NCI-H2171 (cell line): Measurements from ENCODE around the gene TM7SF2.

Experiments used
- DNase-seq: peaks from one replicate; lab custom pipeline; 2025; lab: John Stamatoyannopoulos, UW

The TM7SF2 gene

DNA sequence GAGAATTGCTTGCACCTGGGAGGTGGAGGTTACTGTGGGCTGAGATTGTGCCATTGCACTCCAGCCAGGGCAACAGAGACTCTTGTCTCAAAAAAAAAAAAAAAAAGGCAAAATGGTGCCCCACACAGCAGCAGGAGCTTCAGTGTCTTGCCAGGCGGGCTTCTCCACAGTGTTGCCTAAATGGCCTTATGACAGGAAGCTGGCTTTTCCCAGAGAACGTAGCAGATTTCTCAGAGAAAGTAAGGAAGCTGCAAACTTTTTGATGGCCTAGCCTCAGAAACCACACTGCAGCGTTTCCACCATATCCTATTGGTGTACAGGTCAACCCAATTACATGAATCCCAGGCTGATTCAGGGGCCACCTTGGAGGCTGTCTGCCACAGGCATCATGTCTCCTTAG lies 45.7 kb downstream of the TM7SF2 start:
- no peak for DNase-seq

DNA sequence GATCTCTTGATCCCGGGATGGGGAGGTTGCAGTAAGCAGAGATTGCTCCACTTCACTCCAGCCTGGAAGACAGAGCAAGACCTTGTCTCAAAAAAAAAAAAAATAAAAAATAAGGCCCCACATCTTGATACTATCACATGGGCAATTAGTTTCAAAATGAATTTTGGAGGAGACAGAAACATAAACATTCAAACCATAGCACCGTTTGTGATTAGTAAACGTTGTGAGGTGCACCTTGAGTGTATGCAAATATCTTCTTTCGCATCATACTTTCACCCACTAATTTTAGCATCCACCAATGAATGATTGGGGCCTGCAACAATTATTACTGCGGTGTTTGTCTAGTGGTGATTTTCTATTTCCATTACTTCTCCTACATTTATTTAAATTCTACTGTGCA lies 47.3 kb downstream of the TM7SF2 start:
- no peak for DNase-seq

DNA sequence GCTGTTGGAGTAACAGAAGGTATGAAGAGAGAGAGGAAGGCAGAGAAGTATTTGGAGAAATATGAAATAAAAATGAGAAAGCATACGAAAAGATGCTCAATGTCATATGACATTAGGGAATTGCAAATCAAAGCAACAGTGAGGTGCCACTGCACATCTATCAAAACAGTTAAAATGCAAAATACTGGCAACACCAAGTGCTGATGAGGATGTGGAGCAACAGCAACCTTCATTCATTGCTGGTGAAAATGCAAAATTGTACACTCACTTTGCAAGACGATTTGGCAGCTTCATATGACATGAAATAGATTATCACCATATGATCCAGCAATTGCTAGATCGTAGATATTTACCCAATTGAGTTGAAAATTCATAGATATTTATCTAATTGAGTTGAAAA lies 49.0 kb downstream of the TM7SF2 start:
- DNase-seq = no peak

DNA sequence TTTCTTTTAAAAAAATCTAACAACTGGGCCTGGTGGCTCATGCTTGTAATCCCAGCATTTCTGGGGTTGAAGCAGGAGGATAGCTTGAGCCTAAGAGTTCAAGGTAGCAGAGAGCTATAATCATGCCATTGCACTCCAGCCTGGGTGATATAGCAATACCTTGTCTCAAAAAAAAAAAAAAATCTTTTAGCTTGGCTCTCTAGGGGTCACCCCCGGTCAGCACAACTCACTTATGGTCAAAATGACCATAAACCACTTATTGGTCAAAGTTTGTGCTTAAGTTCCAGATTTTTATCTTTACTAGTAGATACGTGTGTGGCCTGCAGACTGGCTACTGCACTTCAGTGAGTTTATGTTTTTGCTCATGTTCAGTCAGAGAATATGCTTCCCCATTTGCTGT lies 52.0 kb downstream of the TM7SF2 start:
- no peak for DNase-seq
